Measurements from ENCODE around the gene CTDP1.

DNA sequence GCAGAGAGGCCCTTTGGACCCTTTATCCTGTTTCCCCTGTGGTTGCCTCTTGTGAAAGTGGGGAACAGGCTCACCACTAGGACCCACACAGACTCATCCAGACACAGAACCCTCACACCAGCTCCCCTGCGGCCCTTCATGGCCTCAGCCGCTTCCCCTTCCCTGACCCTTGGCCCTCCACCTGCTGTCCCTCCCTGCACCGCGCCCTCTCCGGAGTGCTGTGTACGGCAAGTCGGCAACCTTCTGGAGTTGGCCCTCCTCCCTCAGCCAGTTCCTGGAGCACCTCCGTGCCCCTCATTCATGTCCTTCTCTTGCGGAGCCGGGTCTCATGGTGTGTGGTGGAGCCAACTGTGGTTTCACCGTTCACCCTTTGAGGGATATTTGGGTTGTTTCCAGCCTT lies 44.0 kb downstream of the CTDP1 start:
- TF ChIP-seq, protein P1, sequence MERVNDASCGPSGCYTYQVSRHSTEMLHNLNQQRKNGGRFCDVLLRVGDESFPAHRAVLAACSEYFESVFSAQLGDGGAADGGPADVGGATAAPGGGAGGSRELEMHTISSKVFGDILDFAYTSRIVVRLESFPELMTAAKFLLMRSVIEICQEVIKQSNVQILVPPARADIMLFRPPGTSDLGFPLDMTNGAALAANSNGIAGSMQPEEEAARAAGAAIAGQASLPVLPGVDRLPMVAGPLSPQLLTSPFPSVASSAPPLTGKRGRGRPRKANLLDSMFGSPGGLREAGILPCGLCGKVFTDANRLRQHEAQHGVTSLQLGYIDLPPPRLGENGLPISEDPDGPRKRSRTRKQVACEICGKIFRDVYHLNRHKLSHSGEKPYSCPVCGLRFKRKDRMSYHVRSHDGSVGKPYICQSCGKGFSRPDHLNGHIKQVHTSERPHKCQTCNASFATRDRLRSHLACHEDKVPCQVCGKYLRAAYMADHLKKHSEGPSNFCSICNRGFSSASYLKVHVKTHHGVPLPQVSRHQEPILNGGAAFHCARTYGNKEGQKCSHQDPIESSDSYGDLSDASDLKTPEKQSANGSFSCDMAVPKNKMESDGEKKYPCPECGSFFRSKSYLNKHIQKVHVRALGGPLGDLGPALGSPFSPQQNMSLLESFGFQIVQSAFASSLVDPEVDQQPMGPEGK (CRISPR knock-in tag; IDR thresholded peaks at IDR 0.05; ENCODE audit: borderline replicate concordance): no peak
- TF ChIP-seq ZFP3 (CRISPR knock-in tag; IDR thresholded peaks at IDR 0.05) (no peak), PPARA (CRISPR knock-in tag; IDR thresholded peaks at IDR 0.05; ENCODE audit: borderline replicate concordance) (no peak), ARNTL (CRISPR knock-in tag; IDR thresholded peaks at IDR 0.05; ENCODE audit: borderline replicate concordance, low read depth) (no peak), ZFP30 (CRISPR knock-in tag; IDR thresholded peaks at IDR 0.05) (no peak), CSDC2 (CRISPR knock-in tag; IDR thresholded peaks at IDR 0.05) (no peak), OSR1 (CRISPR knock-in tag; IDR thresholded peaks at IDR 0.05) (no peak), TCF4 (CRISPR knock-in tag; IDR thresholded peaks at IDR 0.05; ENCODE audit: borderline replicate concordance) (no peak), RARB (CRISPR knock-in tag; IDR thresholded peaks at IDR 0.05) (no peak)
- TF ChIP-seq, protein P2, sequence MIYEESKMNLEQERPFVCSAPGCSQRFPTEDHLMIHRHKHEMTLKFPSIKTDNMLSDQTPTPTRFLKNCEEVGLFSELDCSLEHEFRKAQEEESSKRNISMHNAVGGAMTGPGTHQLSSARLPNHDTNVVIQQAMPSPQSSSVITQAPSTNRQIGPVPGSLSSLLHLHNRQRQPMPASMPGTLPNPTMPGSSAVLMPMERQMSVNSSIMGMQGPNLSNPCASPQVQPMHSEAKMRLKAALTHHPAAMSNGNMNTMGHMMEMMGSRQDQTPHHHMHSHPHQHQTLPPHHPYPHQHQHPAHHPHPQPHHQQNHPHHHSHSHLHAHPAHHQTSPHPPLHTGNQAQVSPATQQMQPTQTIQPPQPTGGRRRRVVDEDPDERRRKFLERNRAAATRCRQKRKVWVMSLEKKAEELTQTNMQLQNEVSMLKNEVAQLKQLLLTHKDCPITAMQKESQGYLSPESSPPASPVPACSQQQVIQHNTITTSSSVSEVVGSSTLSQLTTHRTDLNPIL (CRISPR knock-in tag; IDR thresholded peaks at IDR 0.05; ENCODE audit: low read depth): no peak
